AG10803 (cell line): ENCODE results near the gene RNASE9.
"Not testable (repeated sequence)": the region's sequence is repeated elsewhere in the genome, so short reads cannot be mapped to it uniquely, and the experiment has no call there.

Source experiments
- DNase-seq: peaks from one replicate; pipeline ENCODE4 v3.0.0; 2010; ENCODE audit warnings: low read depth
- H3K4me3 ChIP-seq: 2 replicates; pipeline ENCODE4 v1.5.1; 2011; ENCODE audit warnings: mild to moderate bottlenecking, low read length, control low read depth
- CTCF ChIP-seq: conservative IDR thresholded peaks from 2 replicates; pipeline ENCODE4 v1.5.1; 2011; ENCODE audit warnings: mild to moderate bottlenecking, low read length, control low read depth, inconsistent platforms

RNASE9 gene

GRCh38 chr14:20606190-20606901, 45.5 kb upstream of the RNASE9 start:
- no peak overlapping the region for H3K4me3 ChIP-seq
- TF ChIP-seq CTCF = peak; percentile 54
- peak; percentile 12 for DNase-seq

- DNase-seq = no peak
- H3K4me3 ChIP-seq = no peak overlapping the region
- no peak for TF ChIP-seq CTCF
These were observed 43.2 kb upstream of the RNASE9 start for GRCh38 chr14:20603813-20604690.

- TF ChIP-seq CTCF = no peak
- no peak for DNase-seq
- H3K4me3 ChIP-seq = no peak overlapping the region
These were observed 41.7 kb upstream of the RNASE9 start for GRCh38 chr14:20602583-20602982.

- DNase-seq = no peak
- no peak overlapping the region for H3K4me3 ChIP-seq
- TF ChIP-seq CTCF = no peak
These were observed 40.7 kb upstream of the RNASE9 start for GRCh38 chr14:20601522-20601921.

GRCh38 chr14:20597108-20597507, 36.3 kb upstream of the RNASE9 start:
- DNase-seq = no peak
- no peak for TF ChIP-seq CTCF
- no peak overlapping the region for H3K4me3 ChIP-seq

GRCh38 chr14:20595726-20596125, 34.9 kb upstream of the RNASE9 start:
- H3K4me3 ChIP-seq, DNase-seq: not testable (repeated sequence)

GRCh38 chr14:20592574-20592973, 31.7 kb upstream of the RNASE9 start:
- TF ChIP-seq CTCF = no peak
- H3K4me3 ChIP-seq = no peak overlapping the region
- DNase-seq = no peak
